Measurements from ENCODE around the gene KRTAP19-2.
"Not testable (repeated sequence)": the region's sequence is repeated elsewhere in the genome, so short reads cannot be mapped to it uniquely, and the experiment has no call there.

The KRTAP19-2 gene

GRCh38 chr21:30487336-30487735 is at the start of gene KRTAP19-2:
TSS of gene KRTAP19-2 (minus strand) at chr21:30487436. CDS start at chr21:30487348, 88 bp downstream.
- intact Hi-C loops (cut with micrococcal nuclease), result no loop called here
- no peaks in the 10 kb centered on the region for H3K27me3 Mint-ChIP-seq
- no peaks in the 10 kb centered on the region for H3K36me3 Mint-ChIP-seq (ENCODE audit: low read depth)
- H3K27ac Mint-ChIP-seq, result no peak within 1 kb of the TSS
- peaks cover 10% of the 10 kb centered on the region for H3K9me3 Mint-ChIP-seq
- H3K4me3 Mint-ChIP-seq, result no peak within 1 kb of the TSS
- no peaks in the 10 kb centered on the region for H3K4me1 Mint-ChIP-seq (ENCODE audit: low read depth)

GRCh38 chr21:30518876-30519275 is 31.6 kb upstream of the KRTAP19-2 start:
- H3K9me3 Mint-ChIP-seq, result peaks cover 19% of the 10 kb centered on the region
- no peak overlapping the region for H3K27ac Mint-ChIP-seq
- no peaks in the 10 kb centered on the region for H3K36me3 Mint-ChIP-seq (ENCODE audit: low read depth)
- no peaks in the 10 kb centered on the region for H3K4me1 Mint-ChIP-seq (ENCODE audit: low read depth)
- H3K4me3 Mint-ChIP-seq, result no peak overlapping the region
- no peaks in the 10 kb centered on the region for H3K27me3 Mint-ChIP-seq
- intact Hi-C loops (cut with micrococcal nuclease), result no loop called here

- H3K4me3 Mint-ChIP-seq, result no peak overlapping the region
- H3K9me3 Mint-ChIP-seq, result peaks cover 11% of the 10 kb centered on the region
- H3K4me1 Mint-ChIP-seq (ENCODE audit: low read depth), result no peaks in the 10 kb centered on the region
- H3K27ac Mint-ChIP-seq, result no peak overlapping the region
- H3K36me3 Mint-ChIP-seq (ENCODE audit: low read depth), result no peaks in the 10 kb centered on the region
- H3K27me3 Mint-ChIP-seq, result no peaks in the 10 kb centered on the region
- intact Hi-C loops (cut with micrococcal nuclease), result no loop called here
Measured at GRCh38 chr21:30515681-30516080, 28.4 kb upstream of the KRTAP19-2 start.

GRCh38 chr21:30505621-30506205 is 18.5 kb upstream of the KRTAP19-2 start:
- H3K4me3 Mint-ChIP-seq; H3K27ac Mint-ChIP-seq; H3K27me3 Mint-ChIP-seq; H3K4me1 Mint-ChIP-seq (ENCODE audit: low read depth); intact Hi-C loops (cut with micrococcal nuclease); H3K36me3 Mint-ChIP-seq (ENCODE audit: low read depth): not testable (repeated sequence)
- peaks cover 23% of the 10 kb centered on the region for H3K9me3 Mint-ChIP-seq

GRCh38 chr21:30502041-30502440 is 14.8 kb upstream of the KRTAP19-2 start, which contains the start of gene KRTAP19-5:
TSS of gene KRTAP19-5 (minus strand) at chr21:30502141. CDS start at chr21:30502090, 51 bp downstream.
- Mint-ChIP-seq H3K27ac (no peak within 1 kb of the TSS), H3K27me3 (no peaks in the 10 kb centered on the region), H3K9me3 (peaks cover 15% of the 10 kb centered on the region), H3K4me1 (ENCODE audit: low read depth) (no peaks in the 10 kb centered on the region), H3K4me3 (no peak within 1 kb of the TSS), H3K36me3 (ENCODE audit: low read depth) (no peaks in the 10 kb centered on the region)
- intact Hi-C loops (cut with micrococcal nuclease), result no loop called here

- intact Hi-C loops (cut with micrococcal nuclease), result no loop called here
- H3K27me3 Mint-ChIP-seq, result no peaks in the 10 kb centered on the region
- no peaks in the 10 kb centered on the region for H3K4me1 Mint-ChIP-seq (ENCODE audit: low read depth)
- no peak within 1 kb of the TSS for H3K4me3 Mint-ChIP-seq
- H3K27ac Mint-ChIP-seq, result no peak within 1 kb of the TSS
- no peaks in the 10 kb centered on the region for H3K36me3 Mint-ChIP-seq (ENCODE audit: low read depth)
- peaks cover 5% of the 10 kb centered on the region for H3K9me3 Mint-ChIP-seq
Measured at GRCh38 chr21:30497065-30497464, 9.8 kb upstream of the KRTAP19-2 start, which contains the start of gene KRTAP19-4. TSS of gene KRTAP19-4 (minus strand) at chr21:30497165. CDS start at chr21:30497110, 55 bp downstream.

- Mint-ChIP-seq H3K27me3 (no peaks in the 10 kb centered on the region), H3K36me3 (ENCODE audit: low read depth) (no peaks in the 10 kb centered on the region), H3K9me3 (peaks cover under 1% of the 10 kb centered on the region), H3K27ac (no peak within 1 kb of the TSS), H3K4me3 (no peak within 1 kb of the TSS), H3K4me1 (ENCODE audit: low read depth) (no peaks in the 10 kb centered on the region)
- intact Hi-C loops (cut with micrococcal nuclease), result no loop called here
Measured at GRCh38 chr21:30491963-30492428, 4.8 kb upstream of the KRTAP19-2 start, which contains the start of gene KRTAP19-3. TSS of gene KRTAP19-3 (minus strand) at chr21:30492013. CDS start at chr21:30491957, 56 bp downstream.

- Mint-ChIP-seq H3K27me3 (no peaks in the 10 kb centered on the region), H3K4me3 (no peak overlapping the region), H3K4me1 (ENCODE audit: low read depth) (no peaks in the 10 kb centered on the region), H3K9me3 (peaks cover 10% of the 10 kb centered on the region), H3K27ac (no peak overlapping the region), H3K36me3 (ENCODE audit: low read depth) (no peaks in the 10 kb centered on the region)
- intact Hi-C loops (cut with micrococcal nuclease), result no loop called here
Measured at GRCh38 chr21:30486180-30486579, 1.1 kb downstream of the KRTAP19-2 start.

- Mint-ChIP-seq H3K4me3 (no peak overlapping the region), H3K27ac (no peak overlapping the region), H3K36me3 (ENCODE audit: low read depth) (no peaks in the 10 kb centered on the region), H3K4me1 (ENCODE audit: low read depth) (no peaks in the 10 kb centered on the region), H3K9me3 (peaks cover 10% of the 10 kb centered on the region), H3K27me3 (no peaks in the 10 kb centered on the region)
- intact Hi-C loops (cut with micrococcal nuclease), result no loop called here
Measured at GRCh38 chr21:30482130-30482529, 5.1 kb downstream of the KRTAP19-2 start.

GRCh38 chr21:30480145-30480544 is 7.1 kb downstream of the KRTAP19-2 start, which contains the start of gene KRTAP19-1:
TSS of gene KRTAP19-1 (minus strand) at chr21:30480367. CDS start at chr21:30480317, 50 bp downstream.
- Mint-ChIP-seq H3K27ac (no peak within 1 kb of the TSS), H3K4me1 (ENCODE audit: low read depth) (no peaks in the 10 kb centered on the region), H3K27me3 (no peaks in the 10 kb centered on the region), H3K36me3 (ENCODE audit: low read depth) (no peaks in the 10 kb centered on the region), H3K4me3 (no peak within 1 kb of the TSS), H3K9me3 (no peaks in the 10 kb centered on the region)
- intact Hi-C loops (cut with micrococcal nuclease), result no loop called here

- Mint-ChIP-seq H3K36me3 (ENCODE audit: low read depth) (no peaks in the 10 kb centered on the region), H3K4me3 (no peak overlapping the region), H3K27me3 (no peaks in the 10 kb centered on the region)
Measured at GRCh38 chr21:30479259-30479658, 8.0 kb downstream of the KRTAP19-2 start.

GRCh38 chr21:30478004-30478403 is 9.2 kb downstream of the KRTAP19-2 start:
- Mint-ChIP-seq H3K9me3 (peaks cover 3% of the 10 kb centered on the region), H3K27ac (no peak overlapping the region), H3K4me3 (no peak overlapping the region), H3K4me1 (ENCODE audit: low read depth) (no peaks in the 10 kb centered on the region), H3K27me3 (no peaks in the 10 kb centered on the region), H3K36me3 (ENCODE audit: low read depth) (no peaks in the 10 kb centered on the region)
- intact Hi-C loops (cut with micrococcal nuclease), result no loop called here

More at GRCh38 chr21:30479259-30479658, 8.0 kb downstream of the KRTAP19-2 start:
- Mint-ChIP-seq H3K9me3 (no peaks in the 10 kb centered on the region), H3K27ac (no peak overlapping the region), H3K4me1 (ENCODE audit: low read depth) (no peaks in the 10 kb centered on the region)
- intact Hi-C loops (cut with micrococcal nuclease), result no loop called here

- H3K4me1 Mint-ChIP-seq (ENCODE audit: low read depth), result no peaks in the 10 kb centered on the region
- no peak overlapping the region for H3K4me3 Mint-ChIP-seq
- no peaks in the 10 kb centered on the region for H3K27me3 Mint-ChIP-seq
- H3K27ac Mint-ChIP-seq, result no peak overlapping the region
- H3K36me3 Mint-ChIP-seq (ENCODE audit: low read depth), result no peaks in the 10 kb centered on the region
- peaks cover 19% of the 10 kb centered on the region for H3K9me3 Mint-ChIP-seq
- intact Hi-C loops (cut with micrococcal nuclease), result no loop called here
Measured at GRCh38 chr21:30468900-30469714, 18.1 kb downstream of the KRTAP19-2 start.

- no peaks in the 10 kb centered on the region for H3K27me3 Mint-ChIP-seq
- no peak overlapping the region for H3K4me3 Mint-ChIP-seq
- intact Hi-C loops (cut with micrococcal nuclease), result no loop called here
- H3K9me3 Mint-ChIP-seq, result no peaks in the 10 kb centered on the region
- H3K4me1 Mint-ChIP-seq (ENCODE audit: low read depth), result no peaks in the 10 kb centered on the region
- H3K36me3 Mint-ChIP-seq (ENCODE audit: low read depth), result no peaks in the 10 kb centered on the region
- no peak overlapping the region for H3K27ac Mint-ChIP-seq
Measured at GRCh38 chr21:30463713-30464112, 23.5 kb downstream of the KRTAP19-2 start.

Measured in dendritic cell treated with granulocyte-macrophage colony-stimulating factor and Interleukin-4, amounts not matched to agents 40 ng/mL and 50 ng/mL, for 4 days (primary cell).